ENCODE data around the gene C2orf72.

The C2orf72 gene

DNA sequence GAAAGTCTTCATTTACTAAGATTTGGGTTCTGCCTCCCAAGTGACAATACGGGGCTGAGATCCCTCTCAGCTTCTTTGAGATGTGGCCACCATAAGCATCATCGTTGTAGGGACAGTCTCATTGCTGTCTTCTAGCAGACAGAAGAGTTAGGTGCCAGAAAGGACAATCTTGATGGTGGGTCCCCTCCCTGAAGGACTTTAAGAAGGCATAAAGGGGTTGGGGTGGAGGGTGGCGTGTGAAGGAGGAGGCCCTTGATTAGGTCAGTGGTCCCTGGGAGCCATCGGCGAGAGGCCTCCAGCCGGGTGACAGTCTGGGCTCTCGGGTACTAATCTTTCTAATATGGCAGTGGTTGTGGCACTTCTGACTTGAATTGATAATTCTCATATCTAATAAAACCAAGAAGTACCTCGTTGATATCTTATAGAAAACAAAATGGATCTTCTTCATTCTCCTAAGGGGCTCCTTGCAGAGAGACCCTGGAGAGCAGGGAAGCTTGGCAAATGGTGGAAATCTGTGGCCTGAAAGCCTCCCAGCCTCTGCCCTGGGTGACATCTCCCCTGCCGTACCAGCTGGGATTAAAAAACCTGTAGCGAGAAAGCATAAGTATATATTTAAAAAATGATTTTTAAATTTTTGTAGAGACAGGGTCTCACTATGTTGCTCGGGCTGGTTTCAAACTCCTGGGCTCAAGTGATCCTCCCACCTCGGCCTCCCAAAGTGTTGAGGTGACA lies 12.1 kb downstream of the C2orf72 start:
- Histone ChIP-seq H3K4me3 (ENCODE audit: severe bottlenecking) (no peak overlapping the region), H3K9me3 (ENCODE audit: severe bottlenecking) (no peaks in the 10 kb centered on the region), H3K4me1 (ENCODE audit: insufficient read depth, poor library complexity, severe bottlenecking) (no peaks in the 10 kb centered on the region), H3K36me3 (ENCODE audit: low read depth) (no peaks in the 10 kb centered on the region), H3K27ac (ENCODE audit: poor library complexity, severe bottlenecking) (no peak overlapping the region), H3K27me3 (ENCODE audit: insufficient read depth, poor library complexity, severe bottlenecking) (no peaks in the 10 kb centered on the region)
- TF ChIP-seq, protein P1, sequence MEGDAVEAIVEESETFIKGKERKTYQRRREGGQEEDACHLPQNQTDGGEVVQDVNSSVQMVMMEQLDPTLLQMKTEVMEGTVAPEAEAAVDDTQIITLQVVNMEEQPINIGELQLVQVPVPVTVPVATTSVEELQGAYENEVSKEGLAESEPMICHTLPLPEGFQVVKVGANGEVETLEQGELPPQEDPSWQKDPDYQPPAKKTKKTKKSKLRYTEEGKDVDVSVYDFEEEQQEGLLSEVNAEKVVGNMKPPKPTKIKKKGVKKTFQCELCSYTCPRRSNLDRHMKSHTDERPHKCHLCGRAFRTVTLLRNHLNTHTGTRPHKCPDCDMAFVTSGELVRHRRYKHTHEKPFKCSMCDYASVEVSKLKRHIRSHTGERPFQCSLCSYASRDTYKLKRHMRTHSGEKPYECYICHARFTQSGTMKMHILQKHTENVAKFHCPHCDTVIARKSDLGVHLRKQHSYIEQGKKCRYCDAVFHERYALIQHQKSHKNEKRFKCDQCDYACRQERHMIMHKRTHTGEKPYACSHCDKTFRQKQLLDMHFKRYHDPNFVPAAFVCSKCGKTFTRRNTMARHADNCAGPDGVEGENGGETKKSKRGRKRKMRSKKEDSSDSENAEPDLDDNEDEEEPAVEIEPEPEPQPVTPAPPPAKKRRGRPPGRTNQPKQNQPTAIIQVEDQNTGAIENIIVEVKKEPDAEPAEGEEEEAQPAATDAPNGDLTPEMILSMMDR (IDR thresholded peaks at IDR 0.05; ENCODE audit: poor library complexity, severe bottlenecking), result no peak
- no peak for ATAC-seq (ENCODE audit: low read depth)
- no peak for DNase-seq (ENCODE audit: low spot score)

DNA sequence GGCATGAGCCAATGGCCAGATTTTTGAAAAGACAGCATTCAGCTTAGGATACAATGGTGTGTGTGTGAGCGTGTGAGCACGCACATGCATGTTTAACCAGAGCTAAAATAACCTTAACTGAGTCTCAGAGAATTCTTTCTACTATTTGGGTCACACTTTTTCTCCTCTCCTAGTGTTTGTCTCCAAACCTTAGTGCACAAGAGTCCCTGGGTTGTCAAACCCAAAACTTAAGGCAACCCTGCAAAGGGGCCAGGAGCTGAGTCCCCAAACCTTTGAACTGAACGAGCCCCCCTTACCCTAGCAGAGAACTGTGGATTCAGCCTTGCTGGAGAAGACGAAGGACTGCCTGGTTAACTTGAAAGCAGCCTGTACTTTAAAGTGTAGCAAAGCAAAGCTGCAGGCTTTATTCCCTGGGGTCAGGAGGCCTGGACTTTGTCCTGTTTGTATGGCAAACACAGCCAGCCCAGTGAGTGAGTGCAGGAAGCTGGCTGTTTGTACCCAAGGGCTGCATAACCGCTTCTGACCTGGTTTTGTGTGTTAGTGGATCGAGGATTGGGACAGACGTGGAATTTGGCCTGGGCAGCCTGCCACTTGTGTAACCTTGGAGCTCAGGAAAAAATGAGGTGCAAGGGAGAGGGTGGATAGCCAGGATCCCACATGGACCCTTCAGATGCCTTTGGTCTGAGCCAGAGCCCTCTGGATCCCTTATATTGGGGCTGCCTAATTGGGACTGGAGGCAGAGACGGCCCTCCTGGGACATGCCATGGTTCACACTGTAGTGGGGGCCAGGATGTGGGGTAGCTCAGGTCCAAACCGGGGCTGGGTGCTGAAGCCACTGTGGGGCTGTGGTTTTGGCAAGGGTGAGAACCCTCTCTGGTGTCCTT lies 12.9 kb downstream of the C2orf72 start:
- no peaks in the 10 kb centered on the region for H3K4me1 ChIP-seq (ENCODE audit: insufficient read depth, poor library complexity, severe bottlenecking)

DNA sequence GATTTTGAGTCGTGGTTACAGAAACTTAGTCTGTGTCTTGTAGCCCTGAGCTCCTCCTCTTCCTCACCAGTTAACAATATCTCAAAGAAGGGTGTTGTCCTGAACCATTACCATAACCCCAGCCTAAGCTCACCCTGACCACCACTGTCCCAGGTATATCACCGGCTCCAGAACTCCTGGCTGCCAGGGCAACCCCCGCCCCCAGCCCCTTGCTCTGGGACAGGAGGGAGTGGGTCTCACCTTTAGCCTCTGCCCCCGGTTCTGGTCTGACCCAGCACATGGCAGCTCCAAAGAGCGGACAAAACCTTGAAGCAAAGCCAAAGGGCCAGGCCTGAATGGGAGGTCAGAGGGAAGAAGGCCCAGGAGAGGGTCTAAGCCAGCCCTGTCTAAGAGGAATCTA lies 13.8 kb downstream of the C2orf72 start:
- Histone ChIP-seq H3K4me1 (ENCODE audit: insufficient read depth, poor library complexity, severe bottlenecking) (no peaks in the 10 kb centered on the region), H3K4me3 (ENCODE audit: severe bottlenecking) (no peak overlapping the region), H3K27me3 (ENCODE audit: insufficient read depth, poor library complexity, severe bottlenecking) (no peaks in the 10 kb centered on the region), H3K9me3 (ENCODE audit: severe bottlenecking) (no peaks in the 10 kb centered on the region), H3K36me3 (ENCODE audit: low read depth) (no peaks in the 10 kb centered on the region), H3K27ac (ENCODE audit: poor library complexity, severe bottlenecking) (no peak overlapping the region)
- DNase-seq (ENCODE audit: low spot score) (no peak), ATAC-seq (ENCODE audit: low read depth) (no peak)
- TF ChIP-seq, protein P1 (IDR thresholded peaks at IDR 0.05; ENCODE audit: poor library complexity, severe bottlenecking), result no peak

More for the DNA sequence above, 12.9 kb downstream of the C2orf72 start:
- Histone ChIP-seq H3K36me3 (ENCODE audit: low read depth) (no peaks in the 10 kb centered on the region), H3K27ac (ENCODE audit: poor library complexity, severe bottlenecking) (no peak overlapping the region), H3K9me3 (ENCODE audit: severe bottlenecking) (no peaks in the 10 kb centered on the region), H3K4me3 (ENCODE audit: severe bottlenecking) (no peak overlapping the region), H3K27me3 (ENCODE audit: insufficient read depth, poor library complexity, severe bottlenecking) (no peaks in the 10 kb centered on the region)
- TF ChIP-seq, protein P1 (IDR thresholded peaks at IDR 0.05; ENCODE audit: poor library complexity, severe bottlenecking), result no peak
- DNase-seq (ENCODE audit: low spot score) (no peak), ATAC-seq (ENCODE audit: low read depth) (no peak)

DNA sequence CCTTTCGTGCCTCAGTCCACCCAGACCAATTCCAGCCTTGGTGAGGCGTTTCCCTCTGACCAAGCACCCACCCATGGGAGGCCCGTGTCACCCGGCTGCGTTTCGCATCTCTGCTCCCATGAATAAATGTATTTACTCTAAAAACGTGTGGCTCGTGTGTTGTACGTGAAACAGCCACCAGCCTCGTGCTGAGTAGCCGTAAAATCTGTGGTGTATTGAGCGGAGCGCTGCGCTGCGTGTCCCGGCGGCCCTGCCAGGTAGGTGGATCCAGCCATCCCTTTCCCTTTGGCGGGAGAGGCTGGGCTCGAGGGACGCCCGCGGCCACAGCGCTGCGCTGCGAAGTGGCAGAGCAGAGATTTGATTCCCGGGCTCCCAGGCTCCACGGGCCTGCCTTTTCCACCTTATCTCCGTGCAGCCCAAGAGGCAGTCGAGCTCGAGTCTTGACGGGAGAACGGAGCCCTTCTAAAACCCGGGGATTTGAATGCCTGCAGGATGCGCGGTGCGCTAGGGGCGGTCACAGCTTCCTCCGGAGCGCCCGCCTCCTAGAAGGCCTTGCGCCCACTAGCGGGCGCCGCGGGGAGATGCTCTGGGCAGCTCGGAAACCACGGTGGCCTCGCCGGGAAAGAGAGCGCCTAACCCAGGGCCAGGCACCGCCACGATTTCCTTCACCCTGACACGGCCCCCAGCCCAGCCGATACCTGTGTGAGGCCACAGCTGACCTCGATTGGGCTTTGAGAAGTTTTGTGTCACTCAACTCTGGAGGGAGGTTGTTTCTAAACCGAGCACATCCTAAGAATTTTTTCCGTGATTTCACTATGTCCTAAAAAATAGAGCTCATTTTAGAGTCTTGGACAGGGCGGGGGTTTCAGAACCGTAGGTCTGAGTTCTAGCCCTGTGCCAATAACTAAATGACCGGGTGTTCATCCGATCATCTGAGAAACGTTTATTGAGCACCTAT lies 15.4 kb downstream of the C2orf72 start:
- Histone ChIP-seq H3K9me3 (ENCODE audit: severe bottlenecking) (no peaks in the 10 kb centered on the region), H3K27ac (ENCODE audit: poor library complexity, severe bottlenecking) (no peak overlapping the region), H3K4me3 (ENCODE audit: severe bottlenecking) (peak overlapping the region; percentile 49), H3K27me3 (ENCODE audit: insufficient read depth, poor library complexity, severe bottlenecking) (no peaks in the 10 kb centered on the region), H3K36me3 (ENCODE audit: low read depth) (no peaks in the 10 kb centered on the region), H3K4me1 (ENCODE audit: insufficient read depth, poor library complexity, severe bottlenecking) (no peaks in the 10 kb centered on the region)
- DNase-seq (ENCODE audit: low spot score) (no peak), ATAC-seq (ENCODE audit: low read depth) (peak; percentile 79)
- TF ChIP-seq, protein P1 (IDR thresholded peaks at IDR 0.05; ENCODE audit: poor library complexity, severe bottlenecking), result peak; percentile 96

Measured in RWPE2 (cell line).